Glutamatergic neuron (in vitro differentiated cells): ENCODE data around the gene SHROOM3. TPM values are rescaled to one million over a fixed set of nuclear protein-coding genes. Genes with fewer than 3 reads are reported as not detected.

ENCODE experiments used
- DNase-seq: peaks from one replicate; pipeline ENCODE4 v3.0.0; 2022
- H3K27ac Mint-ChIP-seq: one replicate; pipeline ENCODE4 v1.8.0; 2020; ENCODE audit warnings: mild to moderate bottlenecking, mixed read lengths, inconsistent platforms; ENCODE audit not compliant: unreplicated experiment
- H3K27me3 Mint-ChIP-seq: one replicate; pipeline ENCODE4 v1.8.0; 2020; ENCODE audit warnings: mild to moderate bottlenecking, moderate library complexity, mixed read lengths, inconsistent platforms; ENCODE audit not compliant: unreplicated experiment
- H3K36me3 Mint-ChIP-seq: one replicate; pipeline ENCODE4 v1.8.0; 2020; ENCODE audit warnings: mild to moderate bottlenecking, mixed read lengths, inconsistent platforms; ENCODE audit not compliant: unreplicated experiment
- H3K4me1 Mint-ChIP-seq: one replicate; pipeline ENCODE4 v1.8.0; 2020; ENCODE audit warnings: mild to moderate bottlenecking, low read depth, mixed read lengths, inconsistent platforms; ENCODE audit not compliant: unreplicated experiment
- H3K4me3 Mint-ChIP-seq: one replicate; pipeline ENCODE4 v1.8.0; 2020; ENCODE audit warnings: mild to moderate bottlenecking, mixed read lengths, inconsistent platforms; ENCODE audit not compliant: unreplicated experiment
- H3K9me3 Mint-ChIP-seq: one replicate; pipeline ENCODE4 v1.8.0; 2020; ENCODE audit warnings: mild to moderate bottlenecking, moderate library complexity, mixed read lengths, inconsistent platforms; ENCODE audit not compliant: unreplicated experiment
- CTCF ChIP-seq: fragments of 200-600 bp; sonication (generic); IDR thresholded peaks from one replicate; pipeline ENCODE4 v1.5.0; 2021; ENCODE audit not compliant: partially characterized antibody, unreplicated experiment
- total RNA-seq: library from RNA; stranded (reverse); fragmentation: NEBNext Ultra II Directional; extraction: Animal tissue kit (Norgen Biotek cat#: 25700); gene quantifications from one replicate; pipeline ENCODE4 v1.2.1, GENCODE V29; 2021; ENCODE audit not compliant: unreplicated experiment

The SHROOM3 gene
- total RNA-seq, 1 donor from 2014 or later = 1.9 TPM

- H3K27ac Mint-ChIP-seq = peak overlapping the region; percentile 95
- peak; percentile 81 for DNase-seq
- H3K4me1 Mint-ChIP-seq = peaks cover 16% of the 10 kb centered on the region
Measured at GRCh38 chr4:76811604-76812412, 376.8 kb downstream of the SHROOM3 start.

GRCh38 chr4:76813070-76813469 is 378.0 kb downstream of the SHROOM3 start:
- H3K36me3 Mint-ChIP-seq = peaks cover 27% of the 10 kb centered on the region
- H3K4me1 Mint-ChIP-seq = peaks cover 16% of the 10 kb centered on the region
- peaks cover 11% of the 10 kb centered on the region for H3K27me3 Mint-ChIP-seq
- H3K27ac Mint-ChIP-seq = no peak overlapping the region
- no peak for DNase-seq
- TF ChIP-seq CTCF = no peak
- H3K4me3 Mint-ChIP-seq = no peak overlapping the region
- peaks cover 21% of the 10 kb centered on the region for H3K9me3 Mint-ChIP-seq

More at GRCh38 chr4:76811604-76812412, 376.8 kb downstream of the SHROOM3 start:
- Mint-ChIP-seq H3K9me3 (peaks cover 21% of the 10 kb centered on the region), H3K4me3 (peak overlapping the region; percentile 59), H3K27me3 (peaks cover 11% of the 10 kb centered on the region), H3K36me3 (peaks cover 40% of the 10 kb centered on the region)
- TF ChIP-seq CTCF = no peak

- no peak overlapping the region for H3K4me3 Mint-ChIP-seq
- TF ChIP-seq CTCF = no peak
- H3K36me3 Mint-ChIP-seq = no peaks in the 10 kb centered on the region
- H3K27me3 Mint-ChIP-seq = no peaks in the 10 kb centered on the region
- no peak overlapping the region for H3K27ac Mint-ChIP-seq
- no peaks in the 10 kb centered on the region for H3K4me1 Mint-ChIP-seq
- peaks cover 4% of the 10 kb centered on the region for H3K9me3 Mint-ChIP-seq
- no peak for DNase-seq
Measured at GRCh38 chr4:76821641-76822040, 386.6 kb downstream of the SHROOM3 start.

- no peaks in the 10 kb centered on the region for H3K4me1 Mint-ChIP-seq
- DNase-seq = no peak
- H3K4me3 Mint-ChIP-seq = no peak overlapping the region
- no peak for TF ChIP-seq CTCF
- no peak overlapping the region for H3K27ac Mint-ChIP-seq
- no peaks in the 10 kb centered on the region for H3K27me3 Mint-ChIP-seq
- H3K9me3 Mint-ChIP-seq = peaks cover 4% of the 10 kb centered on the region
- no peaks in the 10 kb centered on the region for H3K36me3 Mint-ChIP-seq
Measured at GRCh38 chr4:76822303-76822702, 387.3 kb downstream of the SHROOM3 start.

- peaks cover 4% of the 10 kb centered on the region for H3K9me3 Mint-ChIP-seq
Measured at GRCh38 chr4:76823495-76823894, 388.5 kb downstream of the SHROOM3 start.

More at GRCh38 chr4:76823495-76823894, 388.5 kb downstream of the SHROOM3 start:
- H3K4me1 Mint-ChIP-seq = no peaks in the 10 kb centered on the region
- no peak overlapping the region for H3K4me3 Mint-ChIP-seq
- H3K27ac Mint-ChIP-seq = no peak overlapping the region
- no peaks in the 10 kb centered on the region for H3K27me3 Mint-ChIP-seq
- DNase-seq = no peak
- no peak for TF ChIP-seq CTCF
- no peaks in the 10 kb centered on the region for H3K36me3 Mint-ChIP-seq
